WTC11 (cell line): Measurements from ENCODE around the gene IFFO2. TPM values are rescaled to one million over a fixed set of nuclear protein-coding genes. Genes with fewer than 3 reads are reported as not detected.

ENCODE experiments used
- ATAC-seq: fragments of 200-7000 bp; cut with Tn5 transposase; 2 replicates; pipeline ENCODE4 v1.10.0; 2021; ENCODE audit warnings: mild to moderate bottlenecking, moderate library complexity
- CTCF ChIA-PET: fragments of 300-600 bp; sonication (Branson Sonifier 250); formaldehyde crosslinking; loops from one replicate; lab custom pipeline; 2021; ENCODE audit warnings: antibody characterized with exemption; lab: Charles Lee
- POLR2A ChIA-PET: fragments of 350-600 bp; sonication (Branson Sonifier 250); formaldehyde crosslinking; loops from one replicate; lab custom pipeline; 2021; ENCODE audit warnings: antibody characterized with exemption; lab: Charles Lee
- DNase-seq: peaks from one replicate; pipeline ENCODE4 v3.0.0; 2021; ENCODE audit warnings: low spot score
- H3K27ac Mint-ChIP-seq: 2 replicates; pipeline ENCODE4 v1.8.0; 2021; ENCODE audit warnings: mixed read lengths
- H3K27me3 Mint-ChIP-seq: 2 replicates; pipeline ENCODE4 v1.8.0; 2021; ENCODE audit warnings: low read depth, mild to moderate bottlenecking, moderate library complexity, mixed read lengths
- H3K36me3 Mint-ChIP-seq: 2 replicates; pipeline ENCODE4 v1.8.0; 2021; ENCODE audit warnings: mixed read lengths
- H3K4me1 Mint-ChIP-seq: 2 replicates; pipeline ENCODE4 v1.8.0; 2022; ENCODE audit warnings: mixed read lengths
- H3K4me3 Mint-ChIP-seq: 2 replicates; pipeline ENCODE4 v1.8.0; 2021; ENCODE audit warnings: mild to moderate bottlenecking, moderate library complexity, mixed read lengths
- H3K9me3 Mint-ChIP-seq: 2 replicates; pipeline ENCODE4 v1.8.0; 2021; ENCODE audit warnings: mixed read lengths
- CBFB ChIP-seq: sonication (generic); formaldehyde crosslinking; IDR thresholded peaks from 2 replicates; pipeline ENCODE4 v1.8.1; 2022; ENCODE audit warnings: mild to moderate bottlenecking, low read depth, missing genetic modification reagents
- CREB1 ChIP-seq: sonication (generic); formaldehyde crosslinking; IDR thresholded peaks from 2 replicates; pipeline ENCODE4 v1.8.0; 2023; ENCODE audit warnings: mild to moderate bottlenecking, missing genetic modification reagents
- GTF2I ChIP-seq: fragments of 250-450 bp; sonication (Bioruptor Pico); conservative IDR thresholded peaks from 2 replicates; pipeline ENCODE4 v1.4.0; 2021; ENCODE audit warnings: mild to moderate bottlenecking
- MYBL2 ChIP-seq: sonication (generic); formaldehyde crosslinking; IDR thresholded peaks from 2 replicates; pipeline ENCODE4 v1.8.1; 2023; ENCODE audit warnings: mild to moderate bottlenecking, moderate library complexity, missing genetic modification reagents
- NR1H2 ChIP-seq: sonication (generic); formaldehyde crosslinking; IDR thresholded peaks from 2 replicates; pipeline ENCODE4 v1.9.0; 2021; ENCODE audit warnings: mild to moderate bottlenecking, moderate library complexity, missing genetic modification reagents
- PRRX2 ChIP-seq: fragments of 250-450 bp; sonication (Bioruptor Pico); IDR thresholded peaks from 2 replicates; pipeline ENCODE4 v1.8.0; 2021; ENCODE audit warnings: mild to moderate bottlenecking
- TP53 ChIP-seq: sonication (generic); formaldehyde crosslinking; IDR thresholded peaks from 2 replicates; pipeline ENCODE4 v1.8.1; 2023; ENCODE audit warnings: mild to moderate bottlenecking, missing genetic modification reagents
- ZNF138 ChIP-seq: sonication (generic); formaldehyde crosslinking; conservative IDR thresholded peaks from 2 replicates; pipeline ENCODE4 v1.8.1; 2022; ENCODE audit warnings: mild to moderate bottlenecking, moderate library complexity, missing genetic modification reagents
- ZNF232 ChIP-seq: sonication (generic); formaldehyde crosslinking; IDR thresholded peaks from 2 replicates; pipeline ENCODE4 v1.8.0; 2022; ENCODE audit warnings: mild to moderate bottlenecking, missing genetic modification reagents
- ZNF423 ChIP-seq: fragments of 250-450 bp; sonication (Bioruptor Pico); IDR thresholded peaks from 2 replicates; pipeline ENCODE4 v2.1.2; 2022; ENCODE audit warnings: mild to moderate bottlenecking, moderate library complexity
- ZSCAN18 ChIP-seq: fragments of 250-450 bp; sonication (Bioruptor Pico); IDR thresholded peaks from 2 replicates; pipeline ENCODE4 v2.1.2; 2022; ENCODE audit warnings: mild to moderate bottlenecking, moderate library complexity
- total RNA-seq: library from RNA; stranded (reverse); gene quantifications from 3 replicates; pipeline ENCODE4 v1.2.3, GENCODE V29; 2021
- TF ChIP-seq, protein P1 (sequence below): sonication (generic); formaldehyde crosslinking; IDR thresholded peaks from 2 replicates; pipeline ENCODE4 v1.8.1; 2023; ENCODE audit warnings: mild to moderate bottlenecking, missing genetic modification reagents, moderate library complexity
- TF ChIP-seq, protein P2 (sequence below): sonication (generic); formaldehyde crosslinking; IDR thresholded peaks from 2 replicates; pipeline ENCODE4 v1.8.0; 2023; ENCODE audit warnings: missing genetic modification reagents
- TF ChIP-seq, protein P3 (sequence below): fragments of 250-450 bp; sonication (Bioruptor Pico); IDR thresholded peaks from 2 replicates; pipeline ENCODE4 v1.9.0; 2021; ENCODE audit warnings: moderate library complexity, mild to moderate bottlenecking, inconsistent platforms, borderline replicate concordance
- TF ChIP-seq, protein P4 (sequence below): sonication (generic); formaldehyde crosslinking; IDR thresholded peaks from 2 replicates; pipeline ENCODE4 v1.8.1; 2023; ENCODE audit warnings: mild to moderate bottlenecking, missing genetic modification reagents
- TF ChIP-seq, protein P5 (sequence below): fragments of 250-450 bp; sonication (Bioruptor Pico); IDR thresholded peaks from 2 replicates; pipeline ENCODE4 v1.8.0; 2021; ENCODE audit warnings: mild to moderate bottlenecking
- TF ChIP-seq, protein P6 (sequence below): sonication (generic); formaldehyde crosslinking; IDR thresholded peaks from 2 replicates; pipeline ENCODE4 v1.8.1; 2023; ENCODE audit warnings: mild to moderate bottlenecking, missing genetic modification reagents, moderate library complexity
- TF ChIP-seq, protein P7 (sequence below): sonication (generic); formaldehyde crosslinking; IDR thresholded peaks from 2 replicates; pipeline ENCODE4 v1.8.1; 2022; ENCODE audit warnings: mild to moderate bottlenecking, missing genetic modification reagents, moderate library complexity, borderline replicate concordance

IFFO2 gene
- total RNA-seq, 1 experiment from 2014 or later: 8.1 TPM

GRCh38 chr1:18868801-18869424 is 87.6 kb downstream of the IFFO2 start:
- H3K27me3 Mint-ChIP-seq: no peaks in the 10 kb centered on the region; the same call in 1 of the 2 replicates
- no peaks in the 10 kb centered on the region for H3K36me3 Mint-ChIP-seq
- no peak overlapping the region for H3K4me3 Mint-ChIP-seq
- TF ChIP-seq, protein P1, sequence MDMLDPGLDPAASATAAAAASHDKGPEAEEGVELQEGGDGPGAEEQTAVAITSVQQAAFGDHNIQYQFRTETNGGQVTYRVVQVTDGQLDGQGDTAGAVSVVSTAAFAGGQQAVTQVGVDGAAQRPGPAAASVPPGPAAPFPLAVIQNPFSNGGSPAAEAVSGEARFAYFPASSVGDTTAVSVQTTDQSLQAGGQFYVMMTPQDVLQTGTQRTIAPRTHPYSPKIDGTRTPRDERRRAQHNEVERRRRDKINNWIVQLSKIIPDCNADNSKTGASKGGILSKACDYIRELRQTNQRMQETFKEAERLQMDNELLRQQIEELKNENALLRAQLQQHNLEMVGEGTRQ (CRISPR knock-in tag): no peak
- TF ChIP-seq CREB1 (CRISPR knock-in tag): no peak
- TF ChIP-seq GTF2I (CRISPR knock-in tag): no peak
- 0 out of 2 replicates have a peak overlapping the region, but pooled peaks have one; percentile 15 for H3K27ac Mint-ChIP-seq
- no peak for DNase-seq
- ATAC-seq: no peak
- H3K9me3 Mint-ChIP-seq: no peaks in the 10 kb centered on the region
- ChIA-PET CTCF (interaction anchor here (1.5 to 2.6 kb wide), 4 partner anchors 15 to 271 kb away, joined by 5 to 12 read pairs (median 6); no protein-coding TSS in a partner anchor), POLR2A (no interaction called here)
- no peaks in the 10 kb centered on the region for H3K4me1 Mint-ChIP-seq

- TF ChIP-seq ZSCAN18 (CRISPR knock-in tag) (no peak), CREB1 (CRISPR knock-in tag) (no peak), ZNF138 (CRISPR knock-in tag) (no peak), NR1H2 (CRISPR knock-in tag) (no peak), ZNF232 (CRISPR knock-in tag) (no peak), ZNF423 (CRISPR knock-in tag) (no peak), CBFB (CRISPR knock-in tag) (no peak), GTF2I (CRISPR knock-in tag) (no peak), TP53 (CRISPR knock-in tag) (no peak), MYBL2 (CRISPR knock-in tag) (no peak)
- TF ChIP-seq, protein P2, sequence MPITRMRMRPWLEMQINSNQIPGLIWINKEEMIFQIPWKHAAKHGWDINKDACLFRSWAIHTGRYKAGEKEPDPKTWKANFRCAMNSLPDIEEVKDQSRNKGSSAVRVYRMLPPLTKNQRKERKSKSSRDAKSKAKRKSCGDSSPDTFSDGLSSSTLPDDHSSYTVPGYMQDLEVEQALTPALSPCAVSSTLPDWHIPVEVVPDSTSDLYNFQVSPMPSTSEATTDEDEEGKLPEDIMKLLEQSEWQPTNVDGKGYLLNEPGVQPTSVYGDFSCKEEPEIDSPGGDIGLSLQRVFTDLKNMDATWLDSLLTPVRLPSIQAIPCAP (CRISPR knock-in tag): no peak
- TF ChIP-seq, protein P3, sequence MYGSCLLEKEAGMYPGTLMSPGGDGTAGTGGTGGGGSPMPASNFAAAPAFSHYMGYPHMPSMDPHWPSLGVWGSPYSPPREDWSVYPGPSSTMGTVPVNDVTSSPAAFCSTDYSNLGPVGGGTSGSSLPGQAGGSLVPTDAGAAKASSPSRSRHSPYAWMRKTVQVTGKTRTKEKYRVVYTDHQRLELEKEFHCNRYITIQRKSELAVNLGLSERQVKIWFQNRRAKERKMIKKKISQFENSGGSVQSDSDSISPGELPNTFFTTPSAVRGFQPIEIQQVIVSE (CRISPR knock-in tag): no peak
- TF ChIP-seq, protein P4, sequence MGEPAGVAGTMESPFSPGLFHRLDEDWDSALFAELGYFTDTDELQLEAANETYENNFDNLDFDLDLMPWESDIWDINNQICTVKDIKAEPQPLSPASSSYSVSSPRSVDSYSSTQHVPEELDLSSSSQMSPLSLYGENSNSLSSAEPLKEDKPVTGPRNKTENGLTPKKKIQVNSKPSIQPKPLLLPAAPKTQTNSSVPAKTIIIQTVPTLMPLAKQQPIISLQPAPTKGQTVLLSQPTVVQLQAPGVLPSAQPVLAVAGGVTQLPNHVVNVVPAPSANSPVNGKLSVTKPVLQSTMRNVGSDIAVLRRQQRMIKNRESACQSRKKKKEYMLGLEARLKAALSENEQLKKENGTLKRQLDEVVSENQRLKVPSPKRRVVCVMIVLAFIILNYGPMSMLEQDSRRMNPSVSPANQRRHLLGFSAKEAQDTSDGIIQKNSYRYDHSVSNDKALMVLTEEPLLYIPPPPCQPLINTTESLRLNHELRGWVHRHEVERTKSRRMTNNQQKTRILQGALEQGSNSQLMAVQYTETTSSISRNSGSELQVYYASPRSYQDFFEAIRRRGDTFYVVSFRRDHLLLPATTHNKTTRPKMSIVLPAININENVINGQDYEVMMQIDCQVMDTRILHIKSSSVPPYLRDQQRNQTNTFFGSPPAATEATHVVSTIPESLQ (CRISPR knock-in tag): no peak
- Mint-ChIP-seq H3K27me3 (no peaks in the 10 kb centered on the region; the same call in 1 of the 2 replicates), H3K36me3 (no peaks in the 10 kb centered on the region), H3K9me3 (no peaks in the 10 kb centered on the region), H3K27ac (no peak overlapping the region), H3K4me1 (no peaks in the 10 kb centered on the region), H3K4me3 (no peak overlapping the region)
- CTCF ChIA-PET: interaction anchor here (2.6 kb wide), 1 partner anchor 16 kb away, joined by 8 read pairs; no protein-coding TSS in a partner anchor
- DNase-seq: no peak
- no peak for ATAC-seq
- POLR2A ChIA-PET: no interaction called here
These were observed 88.1 kb downstream of the IFFO2 start for GRCh38 chr1:18868354-18868753.

GRCh38 chr1:18866846-18867245 is 89.6 kb downstream of the IFFO2 start:
- Mint-ChIP-seq H3K4me1 (no peaks in the 10 kb centered on the region), H3K9me3 (no peaks in the 10 kb centered on the region), H3K27ac (no peak overlapping the region), H3K36me3 (no peaks in the 10 kb centered on the region), H3K27me3 (no peaks in the 10 kb centered on the region; the same call in 1 of the 2 replicates), H3K4me3 (no peak overlapping the region)
- TF ChIP-seq, protein P5, sequence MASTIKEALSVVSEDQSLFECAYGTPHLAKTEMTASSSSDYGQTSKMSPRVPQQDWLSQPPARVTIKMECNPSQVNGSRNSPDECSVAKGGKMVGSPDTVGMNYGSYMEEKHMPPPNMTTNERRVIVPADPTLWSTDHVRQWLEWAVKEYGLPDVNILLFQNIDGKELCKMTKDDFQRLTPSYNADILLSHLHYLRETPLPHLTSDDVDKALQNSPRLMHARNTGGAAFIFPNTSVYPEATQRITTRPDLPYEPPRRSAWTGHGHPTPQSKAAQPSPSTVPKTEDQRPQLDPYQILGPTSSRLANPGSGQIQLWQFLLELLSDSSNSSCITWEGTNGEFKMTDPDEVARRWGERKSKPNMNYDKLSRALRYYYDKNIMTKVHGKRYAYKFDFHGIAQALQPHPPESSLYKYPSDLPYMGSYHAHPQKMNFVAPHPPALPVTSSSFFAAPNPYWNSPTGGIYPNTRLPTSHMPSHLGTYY (CRISPR knock-in tag): no peak
- TF ChIP-seq, protein P6, sequence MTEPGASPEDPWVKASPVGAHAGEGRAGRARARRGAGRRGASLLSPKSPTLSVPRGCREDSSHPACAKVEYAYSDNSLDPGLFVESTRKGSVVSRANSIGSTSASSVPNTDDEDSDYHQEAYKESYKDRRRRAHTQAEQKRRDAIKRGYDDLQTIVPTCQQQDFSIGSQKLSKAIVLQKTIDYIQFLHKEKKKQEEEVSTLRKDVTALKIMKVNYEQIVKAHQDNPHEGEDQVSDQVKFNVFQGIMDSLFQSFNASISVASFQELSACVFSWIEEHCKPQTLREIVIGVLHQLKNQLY (CRISPR knock-in tag): no peak
- TF ChIP-seq, protein P7, sequence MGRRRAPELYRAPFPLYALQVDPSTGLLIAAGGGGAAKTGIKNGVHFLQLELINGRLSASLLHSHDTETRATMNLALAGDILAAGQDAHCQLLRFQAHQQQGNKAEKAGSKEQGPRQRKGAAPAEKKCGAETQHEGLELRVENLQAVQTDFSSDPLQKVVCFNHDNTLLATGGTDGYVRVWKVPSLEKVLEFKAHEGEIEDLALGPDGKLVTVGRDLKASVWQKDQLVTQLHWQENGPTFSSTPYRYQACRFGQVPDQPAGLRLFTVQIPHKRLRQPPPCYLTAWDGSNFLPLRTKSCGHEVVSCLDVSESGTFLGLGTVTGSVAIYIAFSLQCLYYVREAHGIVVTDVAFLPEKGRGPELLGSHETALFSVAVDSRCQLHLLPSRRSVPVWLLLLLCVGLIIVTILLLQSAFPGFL (CRISPR knock-in tag): no peak
- TF ChIP-seq PRRX2 (CRISPR knock-in tag): no peak
- ChIA-PET POLR2A (no interaction called here), CTCF (interaction anchor here (1.3 to 1.9 kb wide), 2 partner anchors 9 to 17 kb away, joined by 4 to 7 read pairs; no protein-coding TSS in a partner anchor)
- ATAC-seq (no peak), DNase-seq (no peak)
